Measurements from ENCODE around the gene MEP1B.

The MEP1B gene

GRCh38 chr18:32267463-32267862 lies 77.6 kb downstream of the MEP1B start:
- no peak for DNase-seq (ENCODE audit: low spot score)
